CD1c-positive myeloid dendritic cell (primary cell): ENCODE results near the gene TMEM259.

ENCODE experiments used
- DNase-seq: peaks from one replicate; pipeline ENCODE4 v3.0.0-alpha.2; 2016; ENCODE audit errors: extremely low spot score

TMEM259 gene

DNA sequence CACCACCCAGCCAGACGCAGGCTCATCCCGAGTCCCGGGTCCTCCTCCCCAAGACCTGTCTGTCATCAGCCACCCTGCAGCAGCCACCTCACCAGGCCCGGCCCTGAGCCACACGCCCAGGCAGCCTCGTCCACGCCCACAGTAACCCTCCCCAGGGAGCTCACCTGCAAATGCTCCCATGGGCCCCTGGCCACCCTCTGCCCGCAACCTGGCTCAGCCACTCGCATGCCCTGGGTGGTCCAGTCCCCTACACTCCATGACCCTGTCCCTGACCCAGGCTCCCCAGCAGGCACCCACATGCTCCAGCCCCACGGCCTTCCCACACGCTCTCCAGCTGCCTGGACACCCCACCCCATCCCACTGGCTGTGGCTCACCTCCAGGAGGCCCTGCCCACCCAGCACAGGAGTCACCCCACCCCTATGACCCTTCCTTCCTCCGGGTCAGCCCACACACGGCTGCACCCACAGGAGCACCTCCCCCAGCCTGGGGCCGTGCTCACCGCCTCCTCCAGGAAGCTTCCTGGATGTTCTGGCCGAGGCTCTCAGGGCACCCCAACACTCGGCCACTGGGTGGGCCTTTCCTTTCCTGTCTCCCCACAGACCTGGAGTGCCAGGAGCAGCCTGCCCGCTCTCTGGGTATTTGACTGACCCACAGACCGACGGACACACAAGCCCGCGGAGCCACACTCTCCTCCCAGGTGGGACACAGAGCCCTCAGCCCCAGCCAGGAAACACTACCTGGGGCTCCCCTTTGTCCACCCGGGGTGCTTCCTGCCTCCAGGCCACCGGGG is 3.6 kb downstream of the TMEM259 start:
- DNase-seq = peak; percentile 30

DNA sequence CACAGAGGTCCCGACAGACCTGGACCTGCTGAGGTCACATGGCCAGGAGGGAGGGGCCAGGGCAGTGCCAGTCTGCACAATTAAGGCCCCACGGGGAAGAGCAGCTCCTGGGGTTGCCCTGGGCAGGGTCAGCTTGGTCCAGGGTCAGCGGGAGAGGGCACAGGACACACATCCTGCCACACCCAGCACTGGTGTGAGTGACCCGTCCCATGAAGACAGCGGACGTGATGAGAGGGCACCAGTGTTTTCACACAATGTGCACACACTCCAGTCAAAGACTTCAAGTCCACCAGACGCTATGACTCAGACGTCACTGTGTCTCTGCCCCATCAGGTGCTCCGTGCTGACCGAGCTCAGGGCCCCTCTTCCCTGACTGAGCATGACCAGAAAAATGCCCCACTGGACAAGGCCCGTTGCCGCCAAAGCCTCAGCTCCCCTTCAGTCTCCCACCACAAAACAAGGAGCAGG is 4.2 kb downstream of the TMEM259 start:
- no peak for DNase-seq

DNA sequence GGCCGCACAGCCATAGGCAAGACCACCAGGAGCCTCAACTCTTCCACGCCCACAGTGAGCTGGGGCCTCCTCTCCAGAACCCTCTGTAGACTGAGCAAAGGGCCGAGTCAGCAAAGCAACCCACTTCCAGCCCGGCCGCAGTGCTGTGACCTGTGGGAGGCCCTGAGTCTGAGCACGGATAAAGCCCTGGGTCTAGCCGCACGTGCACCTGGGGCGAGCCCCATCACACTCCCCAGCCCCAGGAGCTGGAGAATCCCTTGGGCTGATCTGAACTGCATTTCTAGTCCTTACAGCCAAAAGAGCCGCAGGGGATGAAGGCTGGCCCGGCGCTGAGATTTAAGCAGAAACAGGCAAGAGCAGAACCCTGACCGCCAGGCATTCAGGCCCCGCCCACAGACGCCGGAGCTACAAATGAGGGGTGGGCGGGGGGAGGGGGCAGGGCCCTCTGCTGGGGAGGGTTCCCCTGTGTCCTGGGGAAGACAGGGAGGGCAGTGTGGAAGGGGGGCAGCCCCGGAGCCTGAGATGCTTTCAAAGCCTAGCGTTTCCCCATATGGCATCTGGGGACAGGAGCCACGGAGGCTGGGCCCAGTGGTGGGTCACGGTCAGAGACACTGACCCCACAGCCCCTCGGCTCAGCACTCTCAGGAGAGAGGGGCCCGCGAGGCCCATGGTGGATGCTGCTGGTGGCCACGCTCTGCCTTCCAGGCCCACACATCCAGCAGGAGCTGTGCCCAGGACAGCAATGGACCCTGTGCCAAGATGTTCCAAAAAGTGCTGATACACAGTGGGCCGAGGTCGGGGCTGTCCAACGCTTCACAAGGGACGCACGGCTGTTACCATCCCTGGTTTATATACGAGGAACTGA is 4.9 kb downstream of the TMEM259 start:
- no peak for DNase-seq

DNA sequence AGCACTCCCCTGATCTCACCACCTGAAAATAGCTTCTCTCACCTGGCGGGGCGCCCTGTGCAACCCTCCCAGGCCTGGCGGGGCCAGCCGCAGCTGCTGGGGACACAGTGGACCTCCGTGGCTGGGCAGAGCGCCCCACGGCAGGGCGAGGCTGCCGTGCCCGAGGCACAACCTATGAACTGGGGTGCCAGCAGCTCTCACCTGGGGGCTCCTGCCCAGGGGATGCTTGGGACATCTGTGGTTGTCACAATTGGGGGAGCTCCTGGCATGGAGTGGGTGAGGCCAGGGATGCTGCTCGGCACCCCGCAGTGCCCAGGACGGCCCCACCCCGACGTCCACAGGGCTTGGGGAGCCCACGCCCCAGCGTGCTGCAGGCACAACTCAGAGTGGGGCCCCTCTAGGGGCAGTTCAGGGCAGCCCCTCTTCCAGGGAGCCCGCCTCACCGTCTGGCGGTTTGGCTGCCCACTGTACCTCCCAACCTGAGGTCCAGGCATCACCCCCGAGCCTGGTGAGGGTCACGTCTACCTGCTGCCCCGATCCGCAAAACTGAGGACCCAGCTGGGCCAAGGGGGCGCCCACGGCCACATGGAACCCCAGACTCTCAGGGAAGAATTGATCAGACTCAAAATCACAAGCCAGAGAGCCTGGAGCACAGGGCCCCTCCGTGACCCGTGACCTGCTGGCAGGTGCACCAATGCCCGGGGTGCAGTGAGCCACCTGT is 5.7 kb downstream of the TMEM259 start:
- DNase-seq = no peak

DNA sequence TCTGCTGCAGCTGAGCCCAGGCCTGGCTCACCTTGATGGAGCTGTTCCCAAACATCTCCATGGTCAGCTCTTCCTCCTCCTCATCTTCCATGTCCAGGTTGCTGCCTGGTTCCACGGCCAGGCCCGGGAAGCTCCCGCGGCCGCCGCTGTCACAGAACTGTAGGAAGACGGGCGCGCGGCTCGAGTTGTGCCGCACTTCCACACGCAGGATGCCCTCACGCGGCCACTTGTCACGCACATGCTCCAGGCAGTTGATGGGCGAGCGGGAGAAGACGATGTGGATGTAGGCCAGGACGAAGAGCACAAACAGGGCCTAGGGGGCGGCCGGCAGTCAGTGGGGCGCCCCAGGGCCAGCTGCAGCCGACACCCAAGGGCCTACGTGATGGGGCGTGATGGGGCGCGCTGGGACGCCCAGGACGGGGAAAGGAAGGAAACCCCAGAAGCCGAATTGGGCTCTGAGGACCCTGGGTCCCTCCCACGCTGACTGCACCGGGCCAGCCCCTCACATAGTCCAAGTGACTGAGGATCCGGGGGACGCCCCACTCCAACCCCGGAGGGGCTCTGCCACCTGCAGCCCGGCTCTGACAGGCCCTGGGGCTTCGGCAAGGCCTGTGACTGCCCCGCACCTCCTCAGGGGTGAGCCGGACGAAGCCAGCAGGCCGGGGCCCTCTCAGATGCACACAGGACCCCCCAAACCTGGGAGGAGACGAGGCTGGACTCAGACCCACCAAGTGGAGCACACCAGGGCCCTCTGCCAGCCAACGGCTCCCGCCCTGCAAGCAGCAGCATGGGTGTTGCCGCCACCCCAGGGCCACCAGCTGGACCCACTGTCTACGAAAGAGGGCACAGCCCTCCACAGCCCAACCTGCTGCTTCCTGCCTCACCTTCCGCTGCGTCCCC is 6.5 kb downstream of the TMEM259 start:
- DNase-seq = no peak

DNA sequence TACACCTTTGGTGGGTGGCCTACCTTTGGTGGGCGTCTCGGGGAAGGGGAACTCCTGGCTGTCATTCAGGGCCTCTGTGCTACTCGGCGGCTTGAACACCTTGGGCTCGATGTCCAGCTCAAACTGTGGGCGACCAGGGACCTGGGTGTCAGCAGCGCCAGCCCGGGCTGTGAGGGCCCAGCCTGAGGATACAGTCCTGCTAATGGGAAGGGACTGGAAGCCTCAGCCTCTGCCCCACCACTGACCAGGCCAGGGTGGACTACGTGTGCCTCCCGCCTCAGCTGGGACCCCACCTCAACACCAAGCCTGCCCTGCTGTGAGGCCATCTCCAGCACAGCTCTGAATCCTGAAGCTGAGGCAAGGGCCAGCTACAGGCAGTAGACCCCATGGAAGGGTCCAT is 7.7 kb downstream of the TMEM259 start:
- no peak for DNase-seq

DNA sequence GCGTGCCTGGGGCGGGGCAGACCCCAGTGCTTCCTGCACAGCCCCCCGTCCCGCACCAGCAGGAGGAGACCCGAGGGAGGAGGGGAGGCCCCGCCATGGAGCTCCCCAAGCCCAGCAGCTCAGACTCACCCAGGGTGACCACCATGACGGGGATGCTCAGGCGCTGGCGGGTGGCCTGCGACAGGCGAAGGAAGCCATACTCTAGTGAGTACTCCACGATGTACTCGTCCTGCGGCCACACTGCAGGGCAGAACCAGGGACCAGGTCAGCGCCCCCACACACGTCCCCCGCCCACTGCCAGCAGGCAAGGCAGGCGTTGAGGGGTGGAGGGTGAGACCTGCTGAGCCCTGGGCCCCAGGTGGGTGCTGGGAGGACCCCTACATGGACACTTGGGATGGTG is 8.6 kb downstream of the TMEM259 start:
- DNase-seq = no peak

DNA sequence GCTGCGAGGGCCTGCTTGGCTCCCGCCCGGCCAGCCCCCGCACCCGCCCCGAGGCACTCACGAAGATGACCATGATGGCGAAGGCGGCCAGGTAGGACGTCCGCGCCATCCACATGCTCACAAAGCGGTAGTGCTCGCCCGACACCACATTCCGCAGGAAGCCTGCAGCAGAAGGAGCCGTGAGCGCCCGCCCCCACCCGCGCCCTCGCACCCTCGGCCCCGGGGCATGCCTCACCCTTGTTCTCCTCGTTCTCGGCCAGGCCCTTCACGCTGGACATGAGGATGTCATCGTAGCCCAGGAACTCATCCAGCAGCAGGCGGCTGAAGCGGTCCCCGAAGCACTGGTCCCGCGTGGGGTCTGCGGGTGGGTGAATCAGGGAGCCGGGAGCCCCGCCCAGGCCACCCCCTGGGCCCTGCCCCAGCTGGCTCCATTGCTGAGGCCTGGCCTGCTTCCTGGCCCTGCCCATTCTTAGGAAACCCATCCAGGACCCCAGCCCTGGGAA is 9.0 kb downstream of the TMEM259 start:
- DNase-seq = no peak

DNA sequence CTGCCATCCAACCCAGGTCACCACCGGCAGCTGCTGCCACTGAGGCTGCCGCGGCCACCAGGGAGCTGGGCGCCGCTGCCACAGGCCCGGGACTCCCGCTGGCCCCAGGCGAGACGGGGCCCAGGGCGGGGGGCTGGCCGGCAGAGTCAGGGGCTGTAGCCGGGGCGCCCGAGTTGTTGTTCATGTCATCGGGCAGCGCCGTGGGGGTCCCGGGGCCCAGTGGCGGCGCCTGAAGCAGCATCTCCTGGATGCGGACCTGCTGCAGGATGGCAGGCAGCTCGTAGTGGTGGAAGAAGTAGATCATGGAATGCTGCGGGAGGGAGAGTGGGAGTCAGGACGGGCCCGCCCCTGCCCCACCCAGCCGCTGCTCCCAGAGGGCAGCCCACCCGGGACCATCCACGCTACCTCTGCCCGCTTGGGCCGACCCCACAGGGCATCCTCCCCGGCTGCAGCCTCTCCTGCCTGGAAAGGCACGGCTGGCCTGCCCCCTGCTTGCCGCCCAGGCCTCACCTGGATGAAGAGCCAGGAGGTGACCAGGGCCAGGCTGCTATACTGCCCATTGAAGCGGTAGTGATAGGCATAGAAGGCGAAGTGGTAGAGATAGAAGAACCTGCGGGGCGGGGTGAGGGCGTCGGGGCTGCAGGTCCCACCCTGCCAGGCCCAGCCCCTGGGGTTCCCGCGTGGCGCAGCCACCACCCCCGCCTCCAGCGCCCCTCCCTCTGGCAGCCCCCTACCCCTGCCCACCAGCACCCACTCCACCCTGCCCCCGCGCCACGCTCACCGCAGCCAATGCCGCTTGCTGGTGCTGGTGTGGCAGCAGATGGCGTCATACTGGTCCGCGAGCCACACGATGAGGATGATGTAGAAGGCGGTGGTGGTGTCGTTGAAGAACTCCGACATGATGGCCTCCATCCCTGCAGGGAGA is 10.1 kb downstream of the TMEM259 start:
- DNase-seq = no peak

DNA sequence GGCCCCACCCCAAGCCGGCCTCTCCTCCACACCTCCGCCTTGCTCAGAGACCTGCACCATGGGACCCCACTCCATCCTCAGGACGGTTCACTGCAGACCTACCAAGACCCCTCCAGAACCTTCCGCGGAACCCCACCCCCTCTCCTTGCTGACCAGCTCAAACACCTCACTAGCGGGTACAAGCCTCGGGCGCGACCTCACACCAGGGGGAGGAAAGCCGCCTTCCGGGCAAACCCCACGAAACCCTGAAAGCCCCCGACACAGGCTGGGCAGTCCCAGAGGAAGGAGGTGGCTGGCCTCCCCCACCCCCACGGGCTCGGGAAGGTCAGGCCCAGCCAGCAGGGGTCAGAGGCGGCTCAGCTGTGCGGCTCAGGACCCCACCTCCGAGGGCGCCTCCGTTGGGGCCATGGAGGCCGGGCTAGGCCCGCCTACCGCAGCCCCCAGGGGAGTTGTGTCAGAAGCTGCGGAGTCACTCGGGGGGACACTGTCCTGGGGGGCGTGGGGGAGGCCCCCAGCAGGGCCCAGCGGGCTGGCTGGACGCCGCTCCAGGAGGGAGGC is 10.9 kb downstream of the TMEM259 start:
- DNase-seq = no peak

DNA sequence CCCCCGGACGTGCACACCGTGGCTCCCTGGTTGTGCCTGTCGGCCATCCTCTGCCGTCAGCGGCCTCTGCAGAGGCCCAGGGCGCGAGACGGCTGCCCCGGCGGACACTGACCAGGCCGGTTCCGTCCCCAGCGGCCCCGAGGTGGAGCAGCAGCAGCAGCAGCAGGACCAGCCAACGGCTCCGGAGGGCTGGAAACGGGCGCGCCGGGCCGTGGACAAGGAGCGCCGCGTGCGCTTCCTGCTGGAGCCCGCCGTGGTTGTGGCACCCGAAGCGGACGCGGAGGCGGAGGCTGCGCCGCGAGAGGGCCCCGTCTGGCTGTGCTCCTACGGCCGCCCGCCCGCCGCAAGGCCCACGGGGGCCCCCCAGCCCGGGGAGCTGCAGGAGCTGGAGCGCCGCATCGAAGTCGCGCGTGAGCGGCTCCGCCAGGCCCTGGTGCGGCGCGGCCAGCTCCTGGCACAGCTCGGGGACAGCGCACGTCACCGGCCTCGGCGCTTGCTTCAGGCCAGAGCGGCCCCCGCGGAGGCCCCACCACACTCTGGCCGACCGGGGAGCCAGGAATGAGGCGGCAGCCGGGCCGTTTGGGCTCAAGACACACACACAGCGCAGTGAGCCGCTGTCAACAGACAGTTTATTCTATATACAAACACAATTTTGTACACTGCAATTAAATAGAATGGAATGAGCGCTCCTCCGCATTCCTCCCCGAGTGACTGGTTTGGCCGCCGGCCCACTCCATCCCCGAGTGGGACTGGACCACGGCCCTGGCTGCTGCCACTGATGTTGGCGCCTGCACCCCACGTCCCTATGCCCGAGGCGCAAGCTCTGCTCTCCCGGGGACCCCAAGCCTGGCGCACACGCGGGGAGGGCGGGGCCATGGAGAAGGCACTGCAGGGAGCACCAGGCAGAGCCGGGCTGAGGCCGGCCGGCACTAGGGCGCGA is 11.6 kb downstream of the TMEM259 start:
- no peak for DNase-seq

DNA sequence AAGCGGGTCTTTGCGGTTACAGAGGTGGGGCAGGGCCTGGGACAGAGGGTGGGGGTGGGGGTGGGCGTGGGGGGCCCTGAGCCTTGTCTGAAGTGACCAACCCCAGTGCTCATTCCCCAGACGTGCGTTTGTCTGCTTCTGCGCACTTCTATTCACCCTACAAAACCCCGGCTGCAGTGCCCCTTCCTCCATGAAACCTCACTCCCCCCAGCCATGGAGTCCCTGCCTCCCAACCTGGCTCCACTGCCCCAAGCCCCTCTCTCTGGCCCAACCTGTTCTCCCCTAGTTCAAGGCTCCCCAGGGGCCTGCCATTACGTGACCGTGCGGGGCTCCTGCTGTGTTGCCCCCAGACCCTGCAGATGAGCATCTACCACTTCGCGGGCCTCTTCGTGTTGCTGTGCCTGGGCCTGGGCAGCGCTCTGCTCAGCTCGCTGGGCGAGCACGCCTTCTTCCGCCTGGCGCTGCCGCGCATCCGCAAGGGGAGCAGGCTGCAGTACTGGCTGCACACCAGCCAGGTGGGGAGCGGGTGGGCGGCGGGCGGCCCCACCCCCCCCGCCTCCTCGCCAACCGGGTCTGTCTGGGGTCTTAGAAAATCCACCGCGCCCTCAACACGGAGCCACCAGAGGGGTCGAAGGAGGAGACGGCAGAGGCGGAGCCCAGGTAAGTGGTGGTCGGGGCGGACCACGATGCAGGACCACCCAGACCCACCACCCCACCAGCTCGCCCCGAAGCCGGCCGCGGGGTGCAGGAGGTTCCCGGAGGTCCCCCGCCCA is 12.5 kb downstream of the TMEM259 start:
- no peak for DNase-seq

DNA sequence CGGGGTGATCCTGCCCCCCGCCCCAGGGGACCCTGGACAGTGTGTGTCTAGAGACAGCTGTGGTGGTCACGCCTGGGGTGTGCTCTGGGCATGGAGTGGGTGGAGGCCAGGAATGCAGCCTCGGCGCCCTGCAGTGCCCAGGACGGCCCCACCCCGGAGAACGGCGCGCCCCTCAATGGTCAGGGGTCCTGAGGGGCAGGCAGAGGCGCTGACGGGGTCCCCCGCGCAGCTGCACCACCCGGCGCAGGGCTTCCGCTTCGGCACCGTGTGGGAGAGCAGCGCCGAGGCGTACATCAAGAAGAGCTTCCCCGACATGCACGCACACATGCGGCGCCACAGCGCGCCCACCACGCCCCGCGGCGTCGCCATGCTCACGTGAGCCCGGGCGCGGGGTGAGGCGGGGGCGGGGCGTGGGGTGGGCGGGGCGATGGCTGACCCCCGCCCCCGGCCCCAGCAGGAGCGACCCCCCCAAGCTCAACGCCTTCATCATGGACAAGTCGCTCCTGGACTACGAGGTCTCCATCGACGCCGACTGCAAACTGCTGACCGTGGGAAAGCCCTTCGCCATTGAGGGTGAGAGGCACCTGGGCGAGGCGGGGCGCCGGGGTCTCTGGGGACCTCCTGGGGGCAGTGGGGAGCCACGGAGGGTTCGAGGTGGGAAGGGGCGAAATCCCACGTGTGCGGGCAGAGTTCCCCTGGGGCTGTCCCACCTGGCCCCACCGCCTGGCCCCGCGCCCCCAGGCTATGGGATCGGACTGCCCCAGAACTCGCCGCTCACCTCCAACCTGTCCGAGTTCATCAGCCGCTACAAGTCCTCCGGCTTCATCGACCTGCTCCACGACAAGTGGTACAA is 13.3 kb downstream of the TMEM259 start:
- no peak for DNase-seq

DNA sequence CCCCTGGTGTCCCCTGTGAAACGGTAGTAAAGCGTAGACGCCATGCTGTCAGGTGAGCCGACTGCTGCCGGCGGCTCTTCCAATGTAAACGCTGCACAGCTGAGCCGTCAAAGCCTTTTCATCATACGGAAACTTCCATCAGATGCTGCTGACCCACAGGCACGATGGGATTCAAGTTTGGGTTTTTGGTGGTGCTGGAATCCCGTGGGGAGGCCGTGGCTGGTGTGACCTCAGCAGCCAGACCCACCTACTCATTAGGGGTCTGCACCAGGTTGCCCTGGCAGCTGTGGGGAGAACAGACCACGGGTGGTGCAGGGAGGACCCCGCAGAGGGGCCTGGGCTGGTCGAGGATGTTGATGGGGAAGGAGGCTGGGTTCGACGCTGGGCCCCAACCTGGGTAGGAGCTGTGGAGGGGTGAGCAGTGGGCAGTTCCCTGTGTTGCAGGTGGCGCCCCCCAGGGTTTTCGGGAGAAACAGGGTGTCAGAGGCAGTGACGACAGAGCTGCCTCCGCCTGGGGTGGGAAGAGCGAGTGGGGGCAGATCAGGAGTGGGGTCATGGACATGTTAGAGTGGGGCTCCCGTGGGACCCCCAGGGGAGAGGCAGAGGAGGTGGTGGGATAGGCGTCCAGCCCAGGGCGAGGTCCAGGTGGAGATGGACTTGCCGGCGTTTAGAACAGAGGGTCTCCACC is 14.1 kb downstream of the TMEM259 start:
- DNase-seq = no peak

DNA sequence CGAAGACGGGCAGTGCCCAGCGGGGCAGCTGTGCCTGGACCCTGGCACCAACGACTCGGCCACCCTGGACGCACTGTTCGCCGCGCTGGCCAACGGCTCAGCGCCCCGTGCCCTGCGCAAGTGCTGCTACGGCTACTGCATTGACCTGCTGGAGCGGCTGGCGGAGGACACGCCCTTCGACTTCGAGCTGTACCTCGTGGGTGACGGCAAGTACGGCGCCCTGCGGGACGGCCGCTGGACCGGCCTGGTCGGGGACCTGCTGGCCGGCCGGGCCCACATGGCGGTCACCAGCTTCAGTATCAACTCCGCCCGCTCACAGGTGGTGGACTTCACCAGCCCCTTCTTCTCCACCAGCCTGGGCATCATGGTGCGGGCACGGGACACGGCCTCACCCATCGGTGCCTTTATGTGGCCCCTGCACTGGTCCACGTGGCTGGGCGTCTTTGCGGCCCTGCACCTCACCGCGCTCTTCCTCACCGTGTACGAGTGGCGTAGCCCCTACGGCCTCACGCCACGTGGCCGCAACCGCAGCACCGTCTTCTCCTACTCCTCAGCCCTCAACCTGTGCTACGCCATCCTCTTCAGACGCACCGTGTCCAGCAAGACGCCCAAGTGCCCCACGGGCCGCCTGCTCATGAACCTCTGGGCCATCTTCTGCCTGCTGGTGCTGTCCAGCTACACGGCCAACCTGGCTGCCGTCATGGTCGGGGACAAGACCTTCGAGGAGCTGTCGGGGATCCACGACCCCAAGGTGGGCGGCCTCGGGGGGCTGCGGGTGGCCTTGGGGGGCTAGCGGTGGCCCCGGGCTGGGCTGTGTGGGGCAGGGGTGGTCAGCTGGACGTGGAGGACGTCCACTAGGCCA is 15.9 kb downstream of the TMEM259 start:
- no peak for DNase-seq
